HG03060 (cell line): ENCODE measurements around the gene SMPD2.

Experiments
- ATAC-seq: cut with Tn5 transposase; IDR thresholded peaks from one replicate; pipeline ENCODE4 v1.9.1; 2021; ENCODE audit warnings: low read depth, moderate number of reproducible peaks; ENCODE audit not compliant: unreplicated experiment

The SMPD2 gene

GRCh38 chr6:109480993-109481480 lies 40.5 kb downstream of the SMPD2 start:
- ATAC-seq = no peak

GRCh38 chr6:109482905-109483734 lies 42.6 kb downstream of the SMPD2 start, which contains the start of gene ZBTB24:
Gene ZBTB24, minus strand, starts transcription at chr6:109483219. Its CDS starts 1,193 bp downstream, at chr6:109482026.
- peak; percentile 50 for ATAC-seq

GRCh38 chr6:109483735-109484057 lies 43.2 kb downstream of the SMPD2 start:
- ATAC-seq = no peak

GRCh38 chr6:109484122-109484521 lies 43.6 kb downstream of the SMPD2 start:
- no peak for ATAC-seq

- no peak for ATAC-seq
Observed at GRCh38 chr6:109485266-109485935, 44.9 kb downstream of the SMPD2 start.

GRCh38 chr6:109486068-109486467 lies 45.5 kb downstream of the SMPD2 start:
- no peak for ATAC-seq

GRCh38 chr6:109488001-109488400 lies 47.5 kb downstream of the SMPD2 start:
- no peak for ATAC-seq

GRCh38 chr6:109490713-109491112 lies 50.2 kb downstream of the SMPD2 start:
- ATAC-seq = no peak

- ATAC-seq = no peak
Observed at GRCh38 chr6:109491207-109491938, 50.8 kb downstream of the SMPD2 start.
